Activated CD4-positive, CD25-positive, alpha-beta regulatory T cell treated with anti-CD3 and anti-CD28 coated beads, Interleukin-2, amount 50 U/mL, for 72 hours (primary cell): ENCODE measurements around the gene PEX11B.
"Not testable (repeated sequence)": the region's sequence is repeated elsewhere in the genome, so short reads cannot be mapped to it uniquely, and the experiment has no call there.

Experiments
- DNase-seq: peaks from one replicate; pipeline ENCODE4 v3.0.0; 2021

The PEX11B gene

DNA sequence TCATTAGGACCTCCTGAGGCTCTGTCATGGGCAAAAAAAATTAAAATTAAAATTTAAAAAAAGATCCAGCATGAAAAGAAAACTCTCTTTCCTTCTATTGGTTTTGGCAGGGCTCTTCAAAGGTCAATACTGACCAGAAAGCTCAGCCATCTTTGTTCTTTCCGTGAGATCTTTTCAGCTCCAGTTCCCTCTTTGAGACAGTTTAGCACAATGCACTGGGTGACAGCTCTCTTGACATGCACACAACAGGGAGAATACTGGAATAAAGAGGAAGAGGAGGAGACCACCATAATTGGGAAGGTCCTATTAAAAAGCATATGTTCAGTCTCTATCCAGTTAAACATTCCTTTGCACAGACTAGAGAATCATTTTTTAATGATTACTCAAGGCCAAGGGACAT is 33.0 kb upstream of the PEX11B start:
- no peak for DNase-seq

DNA sequence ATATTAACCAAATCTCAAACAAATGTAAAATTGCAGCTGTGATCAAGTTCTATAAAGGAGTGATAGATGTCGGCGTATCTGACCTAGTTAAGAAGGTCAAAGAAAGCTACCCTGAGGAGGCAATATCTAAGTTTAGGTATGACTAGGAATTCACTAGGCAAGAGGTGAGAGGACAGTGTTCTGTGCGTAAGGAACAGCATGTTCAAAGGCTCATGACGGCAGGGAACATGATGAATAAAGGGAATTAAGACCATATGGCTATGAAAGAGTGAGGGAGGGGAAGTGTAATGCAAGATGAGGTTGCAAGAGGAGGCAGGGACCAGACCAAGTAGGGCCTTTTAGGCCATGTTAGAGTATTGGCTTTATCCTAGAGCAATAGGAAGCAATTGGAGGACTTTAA is 30.7 kb upstream of the PEX11B start:
- DNase-seq: no peak

DNA sequence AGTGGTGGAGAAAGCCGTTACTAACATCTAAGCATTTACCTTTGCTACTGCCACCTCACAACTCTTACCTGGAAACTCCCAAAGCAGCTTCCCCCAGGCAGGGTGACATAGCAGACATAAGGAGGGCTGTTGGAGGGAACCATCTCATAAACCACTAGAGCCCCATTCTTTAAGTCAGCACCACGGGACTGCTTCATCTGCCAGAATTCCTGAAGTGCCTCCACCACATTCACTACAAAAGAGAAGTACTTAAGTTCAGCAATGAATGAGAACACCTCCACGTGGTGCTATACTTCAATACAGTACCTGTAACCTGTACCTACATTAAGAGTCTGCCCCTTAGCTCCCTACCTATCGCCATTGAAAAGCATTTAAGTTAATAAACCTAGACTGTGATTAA is 29.0 kb upstream of the PEX11B start:
- no peak for DNase-seq

DNA sequence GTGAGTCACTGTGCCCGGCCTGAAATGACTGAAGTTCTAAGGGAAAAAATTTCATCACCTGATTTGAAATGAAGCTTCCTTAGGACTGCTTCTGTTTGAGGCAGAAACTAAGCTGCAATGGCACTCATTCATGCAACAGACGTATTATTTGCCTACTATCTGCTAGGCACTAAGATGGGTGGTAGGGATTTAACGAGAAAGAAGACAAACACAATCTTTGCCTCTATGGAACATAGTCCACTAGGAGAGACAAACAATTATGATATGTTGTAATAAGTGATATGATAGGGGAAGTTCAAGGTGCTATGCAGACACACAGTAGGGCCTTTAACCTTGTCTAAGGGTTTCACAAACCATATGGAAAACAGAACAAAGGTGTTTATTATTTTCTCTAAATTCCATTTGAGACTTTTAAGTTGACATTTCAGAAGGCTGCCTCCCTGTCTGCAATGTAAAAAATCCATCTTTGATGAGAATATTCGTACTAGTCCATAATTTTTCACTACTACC is 28.0 kb upstream of the PEX11B start:
- no peak for DNase-seq

DNA sequence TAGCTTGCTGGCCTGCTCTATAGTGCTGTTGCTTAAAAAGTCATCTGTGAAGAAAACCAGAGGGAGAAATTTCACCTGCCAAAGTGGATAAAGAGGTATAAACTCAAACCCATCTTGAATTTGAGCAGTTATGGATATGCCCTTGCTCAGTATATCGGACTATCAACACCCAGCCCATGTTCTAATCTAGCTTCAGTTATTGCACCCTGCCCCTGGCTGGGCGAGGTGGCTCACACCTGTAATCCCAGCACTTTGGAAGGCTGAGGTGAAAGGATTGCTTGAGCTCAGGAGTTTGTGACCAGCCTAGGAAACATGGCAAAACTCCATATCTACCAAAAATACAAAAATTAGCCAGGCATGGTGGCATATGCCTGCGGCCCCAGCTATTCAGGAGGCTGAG is 26.0 kb upstream of the PEX11B start:
- no peak for DNase-seq

DNA sequence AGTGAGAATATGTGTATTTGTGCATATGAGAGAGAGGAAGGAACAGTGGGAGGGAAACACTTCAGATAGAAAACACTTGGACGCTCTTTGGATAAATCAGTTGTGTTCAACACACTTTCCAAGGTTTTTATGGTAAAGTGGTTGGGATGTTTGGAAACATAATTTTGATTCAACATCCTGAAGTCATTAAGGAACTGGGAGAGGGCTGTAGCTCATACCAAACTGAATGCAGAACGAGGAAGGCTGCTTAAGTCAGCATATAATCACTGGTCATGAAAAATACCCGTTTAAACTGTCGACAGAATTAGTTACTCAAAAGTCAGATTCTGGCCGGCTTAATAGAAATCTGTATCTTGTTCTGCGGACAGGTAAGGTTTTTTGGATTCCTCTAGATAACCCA is 24.4 kb upstream of the PEX11B start:
- DNase-seq: no peak

DNA sequence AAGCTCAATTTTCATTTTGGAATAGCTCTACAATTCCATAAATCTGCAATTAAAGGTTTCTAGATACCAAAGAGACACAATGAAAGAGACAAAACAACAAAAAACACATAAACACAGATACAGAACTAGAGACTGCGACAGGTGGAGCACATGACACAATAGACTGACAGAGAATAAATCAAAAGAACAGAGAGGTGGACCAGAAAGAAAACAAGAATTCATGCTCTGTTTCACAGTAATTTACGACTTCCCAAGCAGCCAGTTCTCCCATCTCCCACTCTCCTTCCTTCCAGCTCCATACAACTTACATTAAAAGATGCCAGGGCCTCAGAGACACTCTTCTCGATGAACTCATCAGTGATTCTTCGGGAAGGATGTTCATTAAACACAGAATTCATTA is 23.9 kb upstream of the PEX11B start:
- DNase-seq: no peak

DNA sequence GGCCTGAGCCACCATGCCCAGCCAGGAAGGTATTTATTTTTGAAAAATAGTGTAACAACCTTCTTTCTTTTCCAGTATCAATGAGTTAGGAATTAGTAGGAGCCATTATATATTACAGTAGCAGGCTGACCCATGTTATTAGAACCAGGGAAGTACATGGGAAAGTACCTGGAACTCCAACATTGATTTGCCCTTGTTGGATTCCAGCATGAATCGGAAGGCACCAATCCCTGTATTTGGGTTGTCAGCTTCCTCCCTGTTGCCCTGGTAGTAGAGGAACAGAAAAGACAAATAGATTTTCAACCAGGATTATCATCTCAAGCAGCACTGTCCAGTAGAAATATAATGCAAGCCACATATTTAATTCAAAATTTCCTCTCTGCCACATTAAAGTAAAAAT is 18.9 kb upstream of the PEX11B start:
- no peak for DNase-seq

DNA sequence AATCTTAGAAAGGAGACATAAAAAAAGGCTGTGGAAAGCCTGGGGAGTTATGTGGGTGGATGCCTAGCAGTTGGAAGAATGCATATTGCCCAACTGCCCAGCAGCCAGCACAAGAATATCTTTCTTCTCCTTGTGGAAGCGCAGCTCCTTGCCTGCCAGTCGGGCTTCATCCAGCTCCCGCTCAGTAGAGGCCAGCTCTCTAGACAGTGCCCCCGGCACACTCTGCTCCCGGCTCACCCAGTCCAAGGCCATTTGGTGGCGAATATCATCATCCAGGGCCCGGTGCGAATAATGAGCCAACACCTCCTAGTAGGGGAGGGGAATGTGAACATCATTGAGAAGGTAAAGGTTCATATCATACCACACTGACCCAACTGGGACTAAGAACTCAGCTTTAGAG is 17.7 kb upstream of the PEX11B start:
- DNase-seq: no peak

DNA sequence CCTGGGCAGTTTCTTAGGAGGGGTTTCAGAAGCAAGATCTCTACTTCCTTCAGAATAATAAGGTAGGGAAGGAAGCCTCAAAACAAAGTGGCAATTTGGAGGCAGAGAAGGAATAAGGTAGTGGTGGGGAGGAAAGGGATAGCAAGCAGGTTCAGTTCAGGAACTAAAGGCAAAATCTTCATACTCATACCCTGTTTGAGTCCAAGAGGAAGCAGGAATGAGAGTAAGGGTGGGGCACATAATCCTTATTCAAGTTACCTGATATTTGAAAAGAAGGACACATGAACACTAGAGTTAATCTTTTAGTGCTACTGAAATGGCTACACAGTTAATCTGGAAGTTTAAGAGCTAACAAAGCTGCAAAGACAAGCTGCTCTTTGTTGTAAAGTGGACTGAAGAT is 17.2 kb upstream of the PEX11B start:
- no peak for DNase-seq

DNA sequence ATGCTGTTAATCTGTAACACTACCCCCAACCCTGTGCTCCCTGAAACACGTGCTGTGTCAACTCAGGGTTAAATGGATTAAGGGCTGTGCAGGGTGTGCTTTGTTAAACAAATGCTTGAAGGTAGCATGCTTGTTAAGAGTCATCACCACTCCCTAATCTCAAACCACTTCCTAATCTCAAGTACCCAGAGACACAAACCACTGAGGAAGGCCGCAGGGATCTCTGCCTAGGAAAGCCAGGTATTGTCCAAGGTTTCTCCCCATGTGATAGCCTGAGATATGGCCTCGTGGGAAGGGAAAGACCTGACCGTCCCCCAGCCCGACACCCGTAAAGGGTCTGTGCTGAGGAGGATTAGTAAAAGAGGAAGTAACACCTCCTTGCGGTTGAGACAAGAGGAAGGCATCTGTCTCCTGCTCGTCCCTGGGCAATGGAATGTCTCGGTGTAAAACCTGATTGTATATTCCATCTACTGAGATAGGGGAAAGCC is 14.0 kb upstream of the PEX11B start:
- not testable (repeated sequence) for DNase-seq

DNA sequence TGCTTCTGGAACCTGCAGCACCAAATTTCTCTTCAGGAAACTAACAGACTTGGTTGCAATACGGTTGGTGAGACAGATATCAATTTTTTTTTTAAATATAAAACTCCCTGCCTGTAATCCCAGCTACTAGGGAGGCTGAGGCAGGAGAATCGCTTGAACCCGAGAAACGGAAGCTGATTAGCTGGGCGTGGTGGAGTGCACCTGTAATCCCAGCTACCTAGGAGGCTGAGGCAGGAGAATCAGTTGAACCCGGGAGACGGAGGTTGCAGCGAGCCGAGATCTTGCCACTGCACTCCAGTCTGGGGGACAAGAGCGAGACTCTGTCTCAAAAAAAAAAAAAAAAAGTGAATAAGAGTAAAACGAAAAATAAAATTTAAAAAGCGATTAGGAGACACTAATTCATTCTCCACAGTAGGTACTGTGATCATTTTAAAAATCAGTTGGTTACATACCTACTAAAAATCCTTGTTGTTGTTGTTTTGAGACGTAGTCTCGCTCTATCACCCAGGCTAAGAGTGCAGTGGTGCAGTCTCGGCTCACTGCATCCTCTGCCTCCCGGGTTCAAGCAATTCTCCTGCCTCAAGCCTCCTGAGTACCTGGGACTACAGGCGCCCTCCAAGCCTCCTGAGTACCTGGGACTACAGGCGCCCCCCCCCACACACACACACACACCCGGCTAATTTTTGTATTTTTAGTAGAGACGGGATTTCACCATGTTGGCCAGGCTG is 9.6 kb upstream of the PEX11B start:
- DNase-seq: no peak

DNA sequence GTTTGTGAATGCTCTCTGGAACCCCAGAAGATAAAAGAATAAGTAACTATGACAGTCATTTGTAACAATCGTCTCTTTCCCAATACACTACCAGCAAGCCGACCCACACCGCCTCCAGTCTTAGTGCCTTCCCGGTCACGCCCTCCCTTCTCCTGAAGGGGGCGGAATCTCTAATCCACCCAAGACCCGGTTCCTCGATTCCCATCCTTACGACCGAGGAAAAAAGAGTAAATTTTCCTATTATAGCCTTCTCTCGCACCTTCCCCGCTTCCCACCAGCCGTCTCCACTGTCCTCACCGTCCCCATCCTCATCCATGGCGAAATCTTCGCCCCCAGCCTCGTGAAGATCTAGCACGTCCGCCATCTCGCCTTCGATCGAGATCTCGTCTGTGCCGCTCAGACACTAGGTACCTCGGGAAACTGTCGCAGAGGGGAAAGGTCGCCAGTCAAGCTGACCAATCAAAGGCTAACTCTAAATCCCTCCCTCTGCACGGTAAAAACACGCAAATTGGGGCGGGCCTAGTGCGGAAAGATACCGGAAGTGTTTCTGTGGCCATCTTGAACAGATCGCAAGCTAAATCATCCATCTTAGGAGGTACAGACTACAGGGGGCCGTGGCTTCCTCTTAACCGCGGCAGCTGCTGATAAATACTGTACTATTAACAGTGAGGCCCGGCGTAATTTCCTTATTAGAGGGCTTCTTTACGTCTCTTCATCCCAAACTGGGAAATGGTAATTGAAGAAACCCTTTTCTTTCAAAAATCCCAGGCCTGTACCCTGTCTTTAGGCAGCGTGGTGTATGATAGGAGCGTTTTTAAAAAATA is 8.8 kb upstream of the PEX11B start, which contains the start of gene RBM8A:
Gene RBM8A (minus strand): TSS at position 422 of the 824 bp plus-strand sequence. CDS start 58 bp downstream, at position 364.
- DNase-seq: peak; percentile 85

DNA sequence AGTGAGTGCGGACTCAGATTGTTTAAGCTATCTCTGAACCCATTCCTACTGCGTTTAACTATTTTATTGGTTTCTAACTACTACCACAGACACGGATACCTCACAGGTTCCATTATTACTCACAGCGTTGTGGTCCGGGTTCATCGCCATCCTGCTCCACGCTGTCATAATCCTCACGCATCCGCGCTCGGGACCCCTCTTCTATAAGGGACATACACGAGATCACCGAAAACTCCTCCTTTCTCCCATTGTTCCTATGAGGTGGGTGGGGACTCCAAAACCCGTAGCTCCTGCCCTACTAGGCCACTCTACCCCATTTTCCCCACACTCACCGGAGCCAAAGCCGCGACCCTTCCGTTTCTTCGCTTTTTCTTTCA is 8.2 kb upstream of the PEX11B start:
- DNase-seq: peak; percentile 49

DNA sequence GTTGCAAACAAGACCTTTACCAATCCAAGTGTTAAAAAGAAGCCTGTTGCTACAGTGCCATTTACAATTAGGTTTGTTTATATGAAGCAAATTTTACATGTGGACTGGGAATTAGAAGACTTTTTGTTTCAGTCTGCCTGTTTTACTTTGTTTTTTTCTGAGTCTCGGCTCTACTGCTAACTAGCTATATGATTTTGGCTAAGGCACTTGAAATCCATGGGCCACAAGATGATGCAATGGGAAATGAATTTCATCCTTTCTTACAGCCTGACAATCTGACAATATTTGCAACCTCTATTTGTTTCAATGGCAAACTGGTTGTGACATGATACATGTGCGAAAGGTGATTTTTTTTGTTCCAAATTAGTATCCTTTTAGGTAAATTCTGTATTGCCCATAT is 3.7 kb upstream of the PEX11B start:
- DNase-seq: no peak

DNA sequence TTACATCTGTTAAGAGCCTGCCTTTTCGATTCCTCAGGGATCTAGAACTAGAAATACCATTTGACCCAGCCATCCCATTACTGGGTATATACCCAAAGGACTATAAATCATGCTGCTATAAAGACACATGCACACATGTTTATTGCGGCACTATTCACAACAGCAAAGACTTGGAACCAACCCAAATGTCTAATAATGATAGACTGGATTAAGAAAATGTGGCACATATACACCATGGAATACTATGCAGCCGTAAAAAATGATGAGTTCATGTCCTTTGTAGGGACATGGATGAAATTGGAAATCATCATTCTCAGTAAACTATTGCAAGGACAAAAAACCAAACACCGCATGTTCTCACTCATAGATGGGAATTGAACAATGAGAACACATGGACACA is 1.8 kb upstream of the PEX11B start:
- not testable (repeated sequence) for DNase-seq

DNA sequence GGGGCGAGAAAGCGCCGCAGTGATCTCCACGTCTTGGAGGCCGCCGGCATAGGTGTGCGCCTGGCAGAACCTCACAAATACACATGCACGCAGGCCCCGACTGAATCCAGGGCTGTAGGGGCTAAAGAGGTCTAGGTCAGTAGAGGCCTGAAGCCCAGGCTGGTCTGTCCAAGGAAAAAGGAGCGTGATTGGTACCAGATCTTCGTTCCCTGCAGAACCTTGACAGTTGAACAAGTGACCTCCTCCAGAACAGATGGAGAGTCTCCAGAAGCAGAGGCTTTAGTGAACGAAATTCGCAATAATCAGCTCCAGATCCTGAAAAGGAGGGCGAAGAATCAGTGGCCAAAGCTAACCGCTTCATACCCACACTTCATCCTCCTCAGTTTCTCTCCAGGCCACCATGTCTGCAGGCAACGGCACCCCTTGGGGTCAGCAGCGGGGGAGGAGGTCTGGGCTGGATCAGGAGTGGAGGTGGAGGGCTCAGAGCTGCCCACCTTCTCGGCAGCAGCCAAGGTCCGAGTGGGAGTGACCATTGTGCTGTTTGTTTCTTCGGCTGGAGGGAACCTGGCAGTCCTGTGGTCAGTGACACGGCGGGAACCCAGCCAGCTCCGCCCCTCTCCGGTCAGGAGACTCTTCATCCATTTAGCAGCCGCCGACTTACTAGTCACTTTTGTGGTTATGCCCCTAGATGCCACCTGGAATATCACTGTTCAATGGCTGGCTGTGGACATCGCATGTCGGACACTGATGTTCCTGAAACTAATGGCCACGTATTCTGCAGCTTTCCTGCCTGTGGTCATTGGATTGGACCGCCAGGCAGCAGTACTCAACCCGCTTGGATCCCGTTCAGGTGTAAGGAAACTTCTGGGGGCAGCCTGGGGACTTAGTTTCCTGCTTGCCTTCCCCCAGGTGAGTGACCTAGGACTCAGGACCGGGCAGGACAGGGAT is 749 bp upstream of the PEX11B start:
- DNase-seq: no peak

DNA sequence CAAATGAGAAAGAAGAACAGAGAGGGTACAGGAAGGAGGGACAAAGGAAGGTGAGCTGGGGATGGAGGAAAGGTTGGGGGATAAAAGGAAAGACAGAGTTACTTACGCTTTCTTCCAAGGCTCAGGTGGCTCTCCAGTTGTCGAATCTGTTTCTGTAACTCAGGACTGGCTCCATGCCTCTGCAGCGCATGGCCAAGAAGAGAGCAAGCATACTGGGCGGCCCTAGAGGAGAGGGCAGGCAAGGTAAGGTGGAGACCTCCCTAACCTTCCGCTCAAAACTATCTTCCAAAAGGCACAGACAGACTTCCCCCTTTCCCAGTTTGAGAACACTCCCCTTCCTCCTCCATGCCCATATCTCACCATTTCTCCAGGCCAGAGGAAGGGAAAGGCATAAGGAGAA is 922 bp downstream of the PEX11B start:
- DNase-seq: no peak

DNA sequence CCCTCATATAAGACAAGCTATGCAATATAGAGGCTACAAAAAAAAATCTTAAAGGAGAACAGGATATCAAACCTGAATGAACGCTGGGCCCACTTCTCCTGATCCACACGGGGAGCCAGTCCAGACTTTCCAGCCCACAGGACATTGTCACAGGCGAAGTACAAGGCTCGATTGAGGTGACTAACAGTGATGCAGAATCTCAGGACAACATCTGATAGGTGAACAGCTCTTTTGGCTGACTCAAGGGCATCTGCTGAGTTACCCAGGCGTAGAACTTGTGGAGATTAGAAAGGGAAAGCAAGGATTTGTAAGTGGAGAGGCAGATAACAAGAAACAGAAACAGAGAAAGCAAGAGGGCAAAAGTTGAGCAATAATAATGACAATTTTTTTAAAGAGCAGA is 1.8 kb downstream of the PEX11B start:
- no peak for DNase-seq

DNA sequence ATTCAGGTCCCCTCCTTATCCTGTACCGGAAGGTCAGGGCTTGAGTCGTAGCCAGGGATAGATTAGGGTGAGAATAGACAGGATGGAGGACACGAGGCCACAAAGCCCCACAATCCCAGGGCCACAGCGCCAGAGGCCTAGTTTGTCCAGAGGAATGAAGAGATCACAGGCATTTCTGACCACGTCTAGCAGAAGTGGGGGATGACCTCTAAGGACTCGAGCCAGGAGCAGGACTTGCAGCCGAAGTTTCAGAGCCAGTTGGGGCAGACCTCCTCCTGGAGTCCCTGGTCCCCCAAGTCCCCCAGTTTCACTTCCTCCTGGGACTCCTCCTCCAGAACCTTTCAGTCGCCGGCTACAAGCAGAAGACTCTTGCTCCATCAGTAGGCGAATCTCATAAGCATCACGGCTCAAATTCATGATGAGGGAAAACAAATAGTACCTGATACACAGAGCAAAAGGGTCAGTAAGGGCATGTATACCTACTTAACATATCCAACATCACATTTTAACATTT is 6.3 kb downstream of the PEX11B start:
- no peak for DNase-seq

DNA sequence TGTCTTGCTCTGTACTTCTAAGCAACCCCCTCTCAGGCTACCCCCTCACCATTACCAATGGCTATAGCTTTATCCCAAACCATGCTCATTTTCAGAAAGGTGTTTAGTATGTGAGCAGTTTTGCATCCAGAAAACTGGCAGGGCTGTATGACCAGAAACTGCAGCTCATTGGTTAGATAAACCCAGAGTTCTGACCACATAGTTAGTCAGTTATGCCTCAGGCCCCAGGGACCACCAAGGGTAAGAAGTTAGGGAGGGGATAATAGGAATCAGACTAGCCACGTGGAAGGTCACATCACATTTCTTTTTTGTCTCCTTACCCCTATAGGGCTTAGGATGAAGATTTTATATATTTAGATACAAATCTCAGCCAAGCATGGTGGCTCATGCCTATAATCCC is 9.9 kb downstream of the PEX11B start:
- DNase-seq: no peak

DNA sequence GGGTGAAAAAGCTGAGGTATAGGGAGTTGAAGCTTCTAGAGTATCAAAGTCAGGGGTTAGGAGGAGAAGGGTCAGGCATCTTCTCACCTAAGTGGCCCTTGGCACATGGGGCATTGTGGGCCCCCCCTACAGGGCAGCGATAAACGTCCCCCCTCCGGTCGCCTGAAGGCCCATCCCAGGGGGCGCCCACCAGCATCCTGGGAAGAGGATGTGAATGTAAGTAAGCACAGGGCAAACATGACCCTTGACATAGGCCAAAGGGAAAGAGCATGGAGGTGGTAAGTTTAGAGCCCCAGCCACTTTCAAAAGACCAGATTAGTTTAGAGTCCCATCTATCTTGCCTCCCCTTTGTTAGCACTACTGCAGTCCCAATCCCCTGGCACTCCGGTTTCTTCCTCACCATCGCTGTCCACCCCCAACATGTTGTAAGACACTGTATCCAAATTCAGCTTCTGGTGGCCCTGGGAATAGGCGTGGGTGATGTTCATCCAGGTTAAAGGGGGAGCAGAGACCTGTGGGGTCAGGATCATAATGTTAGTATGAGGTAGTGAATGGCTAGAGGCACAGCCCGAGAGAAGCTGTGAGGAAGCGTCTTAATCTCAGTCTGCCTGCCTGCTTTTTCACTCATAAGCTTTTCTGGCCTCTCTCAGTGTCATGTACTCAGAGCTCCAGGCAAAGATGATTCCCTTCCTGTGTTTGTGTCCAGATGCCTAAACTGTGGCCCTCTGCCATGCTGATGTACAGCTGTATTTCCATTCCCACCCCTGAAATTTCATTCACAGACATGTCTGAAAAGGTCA is 11.4 kb downstream of the PEX11B start:
- DNase-seq: no peak
